GM21390 (cell line): ENCODE results near the gene IZUMO1.

Experiments
- ATAC-seq: cut with Tn5 transposase; IDR thresholded peaks from one replicate; pipeline ENCODE4 v1.9.1; 2021; ENCODE audit not compliant: unreplicated experiment

The IZUMO1 gene

DNA sequence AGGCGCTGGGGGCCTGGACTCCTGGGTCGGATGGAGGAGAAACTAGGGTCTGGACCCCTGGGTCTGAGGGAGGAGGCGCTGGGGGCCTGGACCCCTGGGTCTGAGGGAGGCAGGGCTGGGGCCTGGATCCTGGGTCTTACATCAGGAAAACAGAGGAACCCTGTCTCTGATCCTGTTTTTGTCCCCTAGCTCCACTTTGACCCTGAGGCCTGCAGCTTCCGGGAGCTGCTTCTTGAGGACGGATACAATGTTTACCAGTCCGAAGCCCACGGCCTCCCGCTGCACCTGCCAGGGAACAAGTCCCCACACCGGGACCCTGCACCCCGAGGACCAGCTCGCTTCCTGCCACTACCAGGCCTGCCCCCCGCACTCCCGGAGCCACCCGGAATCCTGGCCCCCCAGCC lies 11.0 kb upstream of the IZUMO1 start:
- no peak for ATAC-seq

DNA sequence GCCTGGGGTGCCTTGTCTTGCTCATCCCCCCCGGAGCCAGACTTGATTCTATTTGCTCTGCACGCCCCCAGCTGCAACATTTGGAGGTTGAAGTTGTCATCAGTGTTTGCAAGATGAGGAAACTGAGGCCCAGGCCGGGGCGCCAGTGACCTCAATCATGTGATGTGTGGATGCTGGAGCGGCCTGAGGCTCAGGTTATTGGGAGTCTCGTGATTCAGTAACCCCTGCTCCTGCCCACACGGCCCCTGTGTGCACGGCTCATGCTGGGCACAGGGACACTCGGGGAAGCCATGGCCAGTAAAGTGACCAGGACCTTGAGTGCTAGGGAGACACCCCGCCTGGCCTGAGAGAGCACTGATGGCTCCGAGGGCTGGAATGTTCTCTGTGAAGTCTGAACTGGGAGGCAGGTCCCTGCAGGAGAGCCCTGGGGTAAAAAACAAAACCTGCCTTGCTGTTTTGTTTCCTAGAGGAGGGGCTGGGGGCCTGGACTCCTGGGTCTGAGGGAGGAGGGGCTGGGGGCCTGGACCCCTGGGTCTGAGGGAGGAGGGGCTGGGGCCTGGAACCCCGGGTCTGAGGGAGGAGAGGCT lies 10.5 kb upstream of the IZUMO1 start:
- no peak for ATAC-seq

- ATAC-seq: no peak
These were observed 10.0 kb upstream of the IZUMO1 start for GRCh38 chr19:48756686-48757085.

- no peak for ATAC-seq
These were observed 9.5 kb upstream of the IZUMO1 start for GRCh38 chr19:48756212-48756611.

DNA sequence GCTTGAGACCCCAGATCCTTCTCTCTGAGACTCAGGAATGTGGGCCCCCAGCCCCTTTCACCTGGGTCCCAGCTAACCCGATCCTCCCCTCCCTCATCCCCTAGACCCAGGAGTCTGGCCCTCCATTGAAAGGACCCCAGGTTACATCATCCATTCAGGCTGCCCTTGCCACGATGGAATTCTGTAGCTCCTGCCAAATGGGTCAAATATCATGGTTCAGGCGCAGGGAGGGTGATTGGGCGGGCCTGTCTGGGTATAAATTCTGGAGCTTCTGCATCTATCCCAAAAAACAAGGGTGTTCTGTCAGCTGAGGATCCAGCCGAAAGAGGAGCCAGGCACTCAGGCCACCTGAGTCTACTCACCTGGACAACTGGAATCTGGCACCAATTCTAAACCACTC lies 9.1 kb upstream of the IZUMO1 start:
- ATAC-seq: no peak

DNA sequence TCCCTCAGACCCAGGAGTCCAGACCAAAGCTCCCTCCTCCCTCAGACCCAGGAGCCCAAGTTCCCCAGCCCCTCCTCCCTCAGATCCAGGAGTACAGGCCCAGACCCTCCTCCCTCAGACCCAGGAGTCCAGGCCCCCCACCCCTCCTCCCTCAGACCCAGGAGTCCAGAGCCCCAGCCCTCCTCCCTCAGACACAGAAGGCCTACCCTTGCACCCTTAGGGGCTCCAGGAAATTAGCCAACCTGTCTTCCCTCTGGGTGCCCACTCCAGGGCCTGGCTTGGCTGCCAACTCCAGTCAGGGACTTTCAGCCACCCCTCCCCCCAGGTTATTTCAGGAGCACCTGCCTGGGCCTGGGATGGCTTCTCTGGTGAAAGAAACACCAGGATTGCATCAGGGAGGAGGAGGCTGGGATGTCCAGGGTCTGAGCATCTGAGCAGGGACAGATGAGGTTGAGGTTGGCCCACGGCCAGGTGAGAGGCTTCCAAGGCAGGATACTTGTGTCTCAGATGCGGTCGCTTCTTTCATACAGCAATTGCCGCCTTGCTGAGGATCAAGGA lies 8.5 kb upstream of the IZUMO1 start, which contains the start of gene FGF21:
Gene FGF21 (plus strand): TSS at position 441 of the 558 bp plus-strand sequence. CDS start 713 bp downstream, outside the sequence.
- no peak for ATAC-seq

DNA sequence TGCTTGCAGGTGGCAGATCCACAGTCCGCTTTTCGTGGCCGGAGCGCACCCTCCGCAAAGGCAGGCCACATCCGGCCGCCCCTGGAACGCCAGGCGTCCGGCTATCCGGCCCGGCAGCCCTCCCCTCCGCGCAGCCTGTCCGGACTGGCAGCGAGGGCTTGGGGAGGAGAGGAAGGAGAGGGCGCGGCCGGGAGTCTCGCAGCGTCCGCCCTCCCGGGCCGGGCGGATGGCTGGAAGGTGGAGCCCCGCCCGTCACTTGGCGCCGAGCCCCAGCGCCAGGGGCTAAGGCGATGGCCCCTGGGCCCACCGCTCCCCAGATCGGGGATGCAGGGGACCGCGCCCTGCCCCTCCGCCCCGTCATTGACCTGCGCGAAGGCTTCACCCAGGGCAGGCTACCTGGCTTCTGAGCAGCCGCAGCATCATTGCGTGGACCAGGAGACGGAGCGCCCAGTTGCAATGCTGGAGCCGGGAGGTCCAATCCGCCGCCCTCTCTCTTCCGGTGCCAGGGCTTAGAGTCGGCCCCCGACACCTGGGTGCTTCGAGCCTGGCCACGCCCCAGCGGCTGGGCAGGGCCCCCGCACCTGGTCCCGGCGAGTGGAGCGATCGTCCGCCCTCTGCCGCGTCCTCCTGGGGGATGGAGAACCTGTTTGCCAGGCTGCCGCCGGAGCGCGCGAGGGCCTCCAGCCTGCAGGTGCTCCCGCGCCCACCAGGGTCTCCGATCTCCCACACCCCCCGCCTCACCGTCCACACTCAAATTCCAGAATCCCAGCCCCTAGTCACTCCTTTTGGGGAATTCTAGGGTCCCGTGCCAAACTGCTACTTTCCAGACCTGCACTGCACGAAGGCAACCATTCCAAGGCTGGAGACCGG lies 6.0 kb upstream of the IZUMO1 start, which contains the start of gene FUT1:
Gene FUT1 (minus strand): TSS at position 146 of the 870 bp plus-strand sequence. CDS start 1,360 bp downstream, outside the sequence.
- no peak for ATAC-seq

GRCh38 chr19:48751845-48752495 lies 5.3 kb upstream of the IZUMO1 start:
- ATAC-seq: no peak

DNA sequence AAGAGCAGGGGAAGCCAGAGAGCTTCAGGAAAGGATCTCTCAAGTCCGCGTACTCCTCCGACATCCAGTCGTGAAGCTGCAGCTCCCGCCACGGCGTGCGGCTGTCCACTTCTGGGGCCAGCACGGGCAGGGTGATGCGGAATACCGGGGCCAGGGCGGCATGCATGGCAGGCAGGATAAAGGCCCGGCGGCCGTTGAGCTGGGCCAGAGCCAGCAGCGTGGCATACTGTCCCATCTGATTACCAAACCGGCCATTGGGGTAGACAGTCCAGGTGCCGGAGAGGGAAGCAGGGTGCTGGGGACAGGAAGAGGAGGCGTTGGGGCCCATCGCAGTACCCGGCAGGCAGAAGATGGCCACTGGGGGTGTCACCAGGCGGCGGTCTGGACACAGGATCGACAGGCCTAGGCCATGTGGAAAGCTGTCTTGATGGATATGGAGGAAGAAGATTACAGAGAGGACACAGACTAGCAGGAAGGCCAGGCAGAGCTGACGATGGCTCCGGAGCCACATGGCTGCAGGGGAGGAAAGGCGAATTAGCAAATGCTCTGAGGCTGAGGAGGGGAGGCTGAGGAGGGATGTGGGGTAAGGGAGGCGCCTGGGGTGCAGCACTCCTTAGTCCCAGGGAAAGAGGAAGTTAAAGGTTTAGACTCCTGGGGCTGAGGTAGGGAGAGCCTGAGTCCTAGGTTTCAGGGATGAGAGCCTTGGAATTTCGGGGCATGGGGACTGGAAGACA lies 4.2 kb upstream of the IZUMO1 start:
- ATAC-seq: no peak

DNA sequence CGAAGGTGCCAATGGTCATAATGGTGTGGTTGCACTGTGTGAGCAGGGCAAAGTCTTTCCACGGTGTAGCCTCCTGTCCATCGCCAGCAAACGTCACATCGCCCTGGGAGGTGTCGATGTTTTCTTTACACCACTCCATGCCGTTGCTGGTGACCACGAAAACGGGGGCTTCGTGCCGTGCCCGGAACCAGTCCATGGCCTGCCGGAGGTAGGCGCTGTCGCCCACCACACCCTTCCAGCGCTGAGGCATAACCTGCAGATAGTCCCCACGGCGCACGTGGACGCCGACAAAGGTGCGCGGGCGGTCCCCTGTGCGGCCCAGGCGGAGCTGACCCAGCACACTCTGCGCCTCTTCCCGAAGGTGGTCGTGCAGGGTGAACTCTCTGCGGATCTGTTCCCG lies 3.6 kb upstream of the IZUMO1 start:
- ATAC-seq: no peak

- no peak for ATAC-seq
These were observed 3.0 kb upstream of the IZUMO1 start for GRCh38 chr19:48749571-48750198.

GRCh38 chr19:48746110-48746509 lies 599 bp downstream of the IZUMO1 start:
- ATAC-seq: no peak

- no peak for ATAC-seq
These were observed 1.3 kb downstream of the IZUMO1 start for GRCh38 chr19:48745208-48745995.

- ATAC-seq: no peak
These were observed 4.6 kb downstream of the IZUMO1 start for GRCh38 chr19:48742096-48742495.

DNA sequence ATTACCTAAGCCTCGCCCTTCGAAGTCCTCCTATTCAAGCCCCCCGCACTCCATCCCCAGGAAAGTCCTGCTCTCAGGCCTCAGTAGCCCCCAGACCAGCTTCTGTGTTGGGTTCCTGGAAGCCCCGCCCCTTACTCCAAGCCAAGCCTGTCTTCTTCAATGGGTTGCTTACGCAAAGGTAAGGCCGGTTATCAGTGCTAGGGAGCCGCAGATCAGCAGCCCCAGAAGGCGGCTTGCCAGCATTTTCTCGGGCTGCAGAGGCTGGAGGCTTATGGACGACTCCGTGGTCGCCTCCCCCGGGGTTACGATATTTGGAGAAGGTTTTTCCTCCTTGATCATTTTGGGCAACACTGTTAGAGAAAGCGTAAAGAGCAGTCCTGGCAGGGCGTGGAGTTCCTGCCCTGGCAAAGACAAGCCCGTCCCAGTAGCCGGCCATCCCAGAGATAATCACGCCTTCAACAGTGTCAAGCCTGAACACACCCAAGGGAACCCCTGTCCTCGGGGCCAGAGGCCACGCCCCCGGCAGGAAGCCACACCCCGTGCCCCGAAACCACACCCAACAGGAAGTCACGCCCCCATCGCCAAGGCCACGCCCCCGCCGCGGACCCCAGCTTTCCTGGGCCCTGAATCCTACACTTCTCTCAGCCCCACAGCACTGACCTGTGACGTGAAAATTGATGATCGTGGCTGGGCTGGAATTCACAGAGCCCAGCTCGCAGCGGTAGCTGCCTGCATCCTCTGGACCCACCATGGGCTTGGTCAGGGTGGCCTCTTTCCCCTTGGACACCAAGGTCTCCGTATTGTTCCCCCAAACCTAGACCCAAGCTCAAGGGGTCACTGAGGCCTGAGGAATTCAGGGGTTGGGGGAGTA lies 5.3 kb downstream of the IZUMO1 start:
- no peak for ATAC-seq

- ATAC-seq: no peak
These were observed 6.3 kb downstream of the IZUMO1 start, which contains the start of gene RASIP1 for GRCh38 chr19:48740164-48740972. Gene RASIP1 (minus strand): TSS chr19:48740610. CDS start chr19:48740282, 328 bp downstream.

GRCh38 chr19:48739404-48740163 lies 7.1 kb downstream of the IZUMO1 start:
- ATAC-seq: no peak
